Caco-2 (cell line): ENCODE data around the gene DAB2IP. TPM values are rescaled to one million over a fixed set of nuclear protein-coding genes. Genes with fewer than 3 reads are reported as not detected.

Source experiments
- BruUV-seq: library from RNA; stranded (reverse); fragments of 400-500 nt; replicated peaks from 2 replicates; lab custom pipeline; 2021; lab: Mats Ljungman, UMichigan
- CTCF ChIA-PET: fragments of 300-600 bp; sonication (Branson Sonifier 250); formaldehyde crosslinking; loops from one replicate; lab custom pipeline; 2022; ENCODE audit warnings: antibody characterized with exemption; lab: Charles Lee
- POLR2A ChIA-PET: fragments of 300-600 bp; sonication (Branson Sonifier 250); formaldehyde crosslinking; loops from one replicate; lab custom pipeline; 2022; ENCODE audit warnings: antibody characterized with exemption; lab: Charles Lee
- DNase-seq, 2 experiments: peaks; one replicate each; pipeline versions ENCODE4 v3.0.0 to v3.0.0-alpha.2; 2020 to 2022
- H3K27me3 ChIP-seq: replicated peaks from 2 replicates; pipeline ENCODE4 v1.6.0; 2011; ENCODE audit warnings: low read length; ENCODE audit not compliant: control insufficient read depth, insufficient read depth
- H3K36me3 ChIP-seq: 2 replicates; pipeline ENCODE4 v1.5.1; 2011; ENCODE audit warnings: low read length; ENCODE audit not compliant: control insufficient read depth, insufficient read depth
- H3K4me1 ChIP-seq: fragments of 250-450 bp; sonication (Bioruptor Pico); 2 replicates; pipeline ENCODE4 v1.5.1; 2020; ENCODE audit warnings: mild to moderate bottlenecking
- H3K4me3 ChIP-seq: 2 replicates; pipeline ENCODE4 v1.5.1; 2011; ENCODE audit warnings: low read depth, mild to moderate bottlenecking, control low read depth, low read length
- H3K9me3 ChIP-seq: fragments of 250-450 bp; sonication (Bioruptor Pico); 2 replicates; pipeline ENCODE4 v1.5.1; 2020; ENCODE audit warnings: mild to moderate bottlenecking, moderate library complexity
- H3K27ac Mint-ChIP-seq: one replicate; pipeline ENCODE4 v1.8.0; 2022; ENCODE audit warnings: mixed read lengths; ENCODE audit not compliant: unreplicated experiment
- H3K27me3 Mint-ChIP-seq: one replicate; pipeline ENCODE4 v1.8.0; 2022; ENCODE audit warnings: mixed read lengths; ENCODE audit not compliant: insufficient read depth, unreplicated experiment
- H3K36me3 Mint-ChIP-seq: one replicate; pipeline ENCODE4 v1.8.0; 2022; ENCODE audit warnings: mild to moderate bottlenecking, mixed read lengths; ENCODE audit not compliant: insufficient read depth, unreplicated experiment
- H3K4me1 Mint-ChIP-seq: one replicate; pipeline ENCODE4 v1.8.0; 2022; ENCODE audit warnings: low read depth, mixed read lengths; ENCODE audit not compliant: unreplicated experiment
- H3K4me3 Mint-ChIP-seq: one replicate; pipeline ENCODE4 v1.8.0; 2022; ENCODE audit warnings: mild to moderate bottlenecking, moderate library complexity, mixed read lengths; ENCODE audit not compliant: unreplicated experiment
- H3K9me3 Mint-ChIP-seq: one replicate; pipeline ENCODE4 v1.8.0; 2022; ENCODE audit warnings: mixed read lengths; ENCODE audit not compliant: unreplicated experiment
- CTCF ChIP-seq, 2 experiments: fragments of 200-600 bp in 1 of 2; IDR thresholded peaks; 1 replicate in 1 of 2; 2 replicates in 1 of 2; pipeline versions ENCODE4 v1.5.1 to v1.8.0; 2011 to 2022; ENCODE audit warnings: antibody characterized with exemption in 1 of 2, control low read depth in 1 of 2, inconsistent platforms in 1 of 2, low read depth in 1 of 2, low read length in 1 of 2, mild to moderate bottlenecking in 1 of 2, moderate library complexity in 1 of 2; ENCODE audit not compliant: insufficient read depth in 1 of 2, severe bottlenecking in 1 of 2, unreplicated experiment in 1 of 2
- intact Hi-C: fragments of 100-400 bp; cut with micrococcal nuclease; formaldehyde crosslinking; loops from one replicate; pipeline ENCODE4 v1.10.0; 2022; ENCODE audit not compliant: unreplicated experiment
- total RNA-seq: library from RNA; stranded (reverse); gene quantifications from 2 replicates; pipeline ENCODE4 v1.2.3, GENCODE V29; 2022

DAB2IP gene
- total RNA-seq, 1 experiment from 2014 or later = 26.0 TPM

GRCh38 chr9:121821326-121821725 is 169.9 kb downstream of the DAB2IP start:
- Mint-ChIP-seq H3K36me3 (no peaks in the 10 kb centered on the region), H3K27ac (no peak overlapping the region), H3K4me3 (no peak overlapping the region), H3K9me3 (no peaks in the 10 kb centered on the region), H3K27me3 (no peaks in the 10 kb centered on the region), H3K4me1 (no peaks in the 10 kb centered on the region)
- Histone ChIP-seq H3K4me1 (no peaks in the 10 kb centered on the region; the same call in 1 of the 2 replicates), H3K9me3 (no peaks in the 10 kb centered on the region), H3K27me3 (no peaks in the 10 kb centered on the region; the same call in 1 of the 2 replicates), H3K36me3 (no peaks in the 10 kb centered on the region), H3K4me3 (no peak overlapping the region)
- no peak for TF ChIP-seq CTCF (IDR thresholded peaks at IDR 0.05; ENCODE audit: insufficient read depth in 1 of 2, low read depth in 1 of 2, low read length in 1 of 2, severe bottlenecking in 1 of 2, unreplicated experiment in 1 of 2)
- ChIA-PET CTCF (no interaction called here), POLR2A (no interaction called here)
- DNase-seq = no peak
- BruUV-seq = no TSS peak
- intact Hi-C loops = no loop called here

- DNase-seq = no peak
- CTCF ChIA-PET = no interaction called here
- POLR2A ChIA-PET = no interaction called here
- Mint-ChIP-seq H3K4me3 (no peak overlapping the region), H3K9me3 (no peaks in the 10 kb centered on the region), H3K4me1 (no peaks in the 10 kb centered on the region), H3K36me3 (no peaks in the 10 kb centered on the region), H3K27ac (no peak overlapping the region), H3K27me3 (no peaks in the 10 kb centered on the region)
- no peak overlapping the region for H3K4me3 ChIP-seq
- intact Hi-C loops = no loop called here
- no peaks in the 10 kb centered on the region; the same call in 1 of the 2 replicates for H3K4me1 ChIP-seq
- H3K9me3 ChIP-seq = no peaks in the 10 kb centered on the region
- BruUV-seq = no TSS peak
- no peaks in the 10 kb centered on the region; the same call in 1 of the 2 replicates for H3K27me3 ChIP-seq
- TF ChIP-seq CTCF (IDR thresholded peaks at IDR 0.05; ENCODE audit: insufficient read depth in 1 of 2, low read depth in 1 of 2, low read length in 1 of 2, severe bottlenecking in 1 of 2, unreplicated experiment in 1 of 2) = no peak
- H3K36me3 ChIP-seq = no peaks in the 10 kb centered on the region
Measured at GRCh38 chr9:121822093-121823085, 171.0 kb downstream of the DAB2IP start.

- DNase-seq = no peak
Measured at GRCh38 chr9:121823451-121824169, 172.2 kb downstream of the DAB2IP start.

More at GRCh38 chr9:121823451-121824169, 172.2 kb downstream of the DAB2IP start:
- Histone ChIP-seq H3K4me3 (no peak overlapping the region), H3K4me1 (no peaks in the 10 kb centered on the region; the same call in 1 of the 2 replicates), H3K36me3 (no peaks in the 10 kb centered on the region), H3K27me3 (no peaks in the 10 kb centered on the region; the same call in 1 of the 2 replicates), H3K9me3 (no peaks in the 10 kb centered on the region)
- H3K4me3 Mint-ChIP-seq = no peak overlapping the region
- H3K27me3 Mint-ChIP-seq = no peaks in the 10 kb centered on the region
- BruUV-seq = no TSS peak
- no peak for TF ChIP-seq CTCF (IDR thresholded peaks at IDR 0.05; ENCODE audit: insufficient read depth in 1 of 2, low read depth in 1 of 2, low read length in 1 of 2, severe bottlenecking in 1 of 2, unreplicated experiment in 1 of 2)
- no peaks in the 10 kb centered on the region for H3K36me3 Mint-ChIP-seq
- ChIA-PET CTCF (interaction anchor here (0.7 kb wide), 1 partner anchor 284 kb away, joined by 3 read pairs; no protein-coding TSS in a partner anchor), POLR2A (interaction anchor here (0.7 kb wide), 1 partner anchor 184 kb away, joined by 6 read pairs; no protein-coding TSS in a partner anchor)
- H3K4me1 Mint-ChIP-seq = no peaks in the 10 kb centered on the region
- H3K27ac Mint-ChIP-seq = no peak overlapping the region
- intact Hi-C loops = no loop called here
- H3K9me3 Mint-ChIP-seq = no peaks in the 10 kb centered on the region
